Renal cortex interstitium (tissue), 15 donors: ENCODE results near the gene ENAH. TPM values are rescaled to one million over a fixed set of nuclear protein-coding genes. Genes with fewer than 3 reads are reported as not detected.
"Not testable (repeated sequence)": the region's sequence is repeated elsewhere in the genome, so short reads cannot be mapped to it uniquely, and the experiment has no call there.

ENCODE experiments used
- DNase-seq, 11 donors: peaks; one replicate each; pipeline ENCODE4 v3.0.0-alpha.2; 2013; ENCODE audit warnings: low read depth in 9 of 11, low spot score in 4 of 11; ENCODE audit errors: extremely low read depth in 1 of 11
- long read RNA-seq, 16 experiments: transcript quantifications; one replicate each; lab custom pipeline, GENCODE V29; 2026
- polyA plus RNA-seq, 3 donors: library from polyadenylated mRNA; unstranded; fragments of 120-200 nt; gene quantifications; one replicate each; pipeline ENCODE4 v1.2.1, GENCODE V29; 2013; ENCODE audit not compliant: insufficient read length in 3 of 3

The ENAH gene
- polyA plus RNA-seq = 100 to 1,000 TPM; 103 to 114 (median 112) TPM
- long read RNA-seq, donor 1, partial matches to known transcripts = 7 of 8 reads
- long read RNA-seq, donor 1, other reads (novel, unspliced or antisense) = 0 of 8 reads
- long read RNA-seq, donor 2, partial matches to known transcripts = 0 of 4 reads
- long read RNA-seq, donor 2, other reads (novel, unspliced or antisense) = 0 of 4 reads
- long read RNA-seq, donor 3, full-length matches to known transcripts = 10 of 16 reads
- long read RNA-seq, donor 3, partial matches to known transcripts = 6 of 16 reads
- long read RNA-seq, donor 3, other reads (novel, unspliced or antisense) = 0 of 16 reads
- long read RNA-seq, donor 4, full-length matches to known transcripts = 12 of 19 reads
- long read RNA-seq, donor 4, partial matches to known transcripts = 7 of 19 reads
- long read RNA-seq, donor 4, other reads (novel, unspliced or antisense) = 0 of 19 reads
- long read RNA-seq, donor 5 = 0 reads
- long read RNA-seq, donor 6, full-length matches to known transcripts = 7 of 18 reads
- long read RNA-seq, donor 6, partial matches to known transcripts = 11 of 18 reads
- long read RNA-seq, donor 6, other reads (novel, unspliced or antisense) = 0 of 18 reads
- long read RNA-seq, donor 7, transcript ENAH-202 (9 exons, 3,655 nt) = major isoform, 6 of 30 reads
- long read RNA-seq, donor 7, partial matches to known transcripts = 19 of 30 reads
- long read RNA-seq, donor 7, other reads (novel, unspliced or antisense) = 0 of 30 reads
- long read RNA-seq, donor 8, partial matches to known transcripts = 6 of 18 reads
- long read RNA-seq, donor 8, other reads (novel, unspliced or antisense) = 0 of 18 reads
- long read RNA-seq, donor 9, full-length matches to known transcripts = 13 of 13 reads
- long read RNA-seq, donor 9, partial matches to known transcripts = 0 of 13 reads
- long read RNA-seq, donor 9, other reads (novel, unspliced or antisense) = 0 of 13 reads
- long read RNA-seq, donor 10, full-length matches to known transcripts = 8 of 28 reads
- long read RNA-seq, donor 10, partial matches to known transcripts = 20 of 28 reads
- long read RNA-seq, donor 10, other reads (novel, unspliced or antisense) = 0 of 28 reads
- long read RNA-seq, donor 11, full-length matches to known transcripts = 8 of 19 reads
- long read RNA-seq, donor 11, partial matches to known transcripts = 11 of 19 reads
- long read RNA-seq, donor 11, other reads (novel, unspliced or antisense) = 0 of 19 reads
- long read RNA-seq, donor 12, partial matches to known transcripts = 0 of 1 reads
- long read RNA-seq, donor 12, other reads (novel, unspliced or antisense) = 0 of 1 reads
- long read RNA-seq, donor 13, full-length matches to known transcripts = 15 of 50 reads
- long read RNA-seq, donor 13, partial matches to known transcripts = 35 of 50 reads
- long read RNA-seq, donor 13, other reads (novel, unspliced or antisense) = 0 of 50 reads
- long read RNA-seq, donor 14, full-length matches to known transcripts = 7 of 13 reads
- long read RNA-seq, donor 14, partial matches to known transcripts = 6 of 13 reads
- long read RNA-seq, donor 14, other reads (novel, unspliced or antisense) = 0 of 13 reads
- long read RNA-seq, donor 15, full-length matches to known transcripts = 4 of 4 reads
- long read RNA-seq, donor 15, partial matches to known transcripts = 0 of 4 reads
- long read RNA-seq, donor 15, other reads (novel, unspliced or antisense) = 0 of 4 reads
- long read RNA-seq, donor 16, full-length matches to known transcripts = 18 of 44 reads
- long read RNA-seq, donor 16, partial matches to known transcripts = 26 of 44 reads
- long read RNA-seq, donor 16, other reads (novel, unspliced or antisense) = 0 of 44 reads

DNA sequence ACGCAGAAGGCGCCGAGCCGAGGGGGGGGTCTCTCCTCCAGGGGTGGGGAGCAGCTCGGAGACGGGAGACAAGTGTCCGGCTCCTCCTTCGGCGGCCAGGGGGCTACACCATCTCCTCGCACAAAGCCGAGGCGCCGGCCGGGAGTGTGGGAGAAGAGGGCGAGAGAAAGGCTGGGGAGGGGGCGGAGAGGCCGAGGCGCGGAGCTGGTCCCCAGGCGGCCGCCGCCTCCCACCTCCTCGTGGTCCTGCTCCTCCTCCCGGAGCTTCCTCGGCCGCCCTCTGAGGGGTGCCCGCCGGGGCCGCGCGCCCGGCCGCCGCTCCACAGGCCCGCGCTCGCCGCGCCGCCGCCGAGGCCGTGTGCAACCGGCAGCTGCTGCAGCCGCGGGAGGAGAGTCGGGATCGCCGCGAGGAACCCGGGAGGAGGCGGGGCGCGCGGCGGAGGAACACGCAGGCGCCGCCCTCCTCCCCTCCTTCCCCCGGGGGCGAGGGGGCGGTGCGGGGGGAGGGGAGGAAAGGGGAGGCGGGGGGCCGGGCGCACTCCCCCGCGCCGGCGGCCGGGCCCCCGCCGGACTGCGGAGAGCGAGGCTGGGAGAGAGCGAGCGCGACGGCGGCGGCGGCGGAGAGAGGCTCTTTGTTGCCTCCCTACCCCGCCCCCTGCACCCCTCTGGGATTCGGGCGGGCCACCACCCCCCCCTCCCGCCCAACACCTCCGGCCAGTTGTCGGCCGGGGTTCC lies at the start of gene ENAH:
TSS of gene ENAH (minus strand) at position 395 of the 734 bp plus-strand sequence. CDS start 433 bp downstream, outside the sequence.
- peak in 8 of 11 donors; percentile 68 to 84 (median 78) for DNase-seq

DNA sequence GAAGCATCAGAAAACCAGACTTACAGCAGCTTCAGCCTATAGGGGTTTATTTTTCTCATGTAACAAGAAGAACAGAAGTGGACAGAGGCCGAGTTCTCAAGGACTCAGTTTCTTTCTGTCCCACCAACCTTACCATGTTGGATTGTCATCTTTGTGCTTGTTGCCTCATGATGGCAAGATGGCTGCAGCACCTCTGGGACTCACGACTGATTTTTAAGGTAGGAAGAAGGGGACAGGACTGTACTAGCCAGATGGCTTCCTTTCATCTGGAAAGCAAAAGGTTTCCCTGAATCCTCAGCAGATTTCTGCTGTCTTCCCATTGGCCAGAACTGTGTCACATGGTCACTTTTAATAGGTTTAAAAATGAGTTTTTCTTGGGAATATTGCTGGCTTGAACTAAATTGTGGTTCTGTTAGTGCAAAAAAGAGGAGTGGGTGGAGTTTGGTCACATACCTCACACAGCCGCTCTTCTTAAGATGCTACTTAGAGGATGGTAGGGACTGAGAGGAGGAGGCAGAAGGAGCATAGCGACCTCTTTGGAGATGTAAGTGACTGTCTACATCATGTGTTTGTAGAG lies 48.1 kb upstream of the ENAH start:
- no peak for DNase-seq

DNA sequence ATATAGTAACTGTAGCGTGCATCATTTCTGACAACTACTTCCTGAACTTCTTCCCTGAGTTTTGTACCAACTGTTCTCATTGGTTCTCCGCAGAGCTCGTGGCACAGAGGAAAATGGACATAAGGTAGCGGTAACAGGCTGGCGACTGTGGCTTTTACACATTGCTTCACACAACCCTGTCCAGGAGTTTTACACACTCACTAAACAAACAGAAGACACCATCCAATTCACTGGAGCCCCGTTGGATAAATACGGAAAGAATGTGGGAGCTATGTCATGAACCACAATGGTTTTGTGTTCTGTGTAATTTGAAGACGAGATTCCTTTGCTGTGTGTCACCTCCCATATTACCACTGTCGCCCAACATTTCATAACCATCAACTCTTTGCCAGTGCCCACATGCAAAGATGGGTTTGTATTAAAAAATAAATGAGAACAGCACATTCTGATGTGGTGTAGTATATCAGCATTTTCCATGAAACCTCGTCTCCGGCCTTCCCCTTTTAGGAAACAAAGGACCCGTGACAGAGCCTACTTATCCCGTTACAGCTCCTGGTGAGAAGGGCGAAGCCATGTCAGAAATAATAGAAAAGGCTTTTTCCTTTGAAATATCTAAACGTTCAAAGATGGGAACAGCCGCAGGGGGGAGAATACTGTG lies 47.4 kb upstream of the ENAH start:
- DNase-seq = no peak

- no peak for DNase-seq
These were observed 46.4 kb upstream of the ENAH start for GRCh38 chr1:225699336-225699735.

GRCh38 chr1:225698194-225698593 lies 45.3 kb upstream of the ENAH start:
- not testable (repeated sequence) for DNase-seq

GRCh38 chr1:225697428-225697827 lies 44.5 kb upstream of the ENAH start:
- no peak for DNase-seq

DNA sequence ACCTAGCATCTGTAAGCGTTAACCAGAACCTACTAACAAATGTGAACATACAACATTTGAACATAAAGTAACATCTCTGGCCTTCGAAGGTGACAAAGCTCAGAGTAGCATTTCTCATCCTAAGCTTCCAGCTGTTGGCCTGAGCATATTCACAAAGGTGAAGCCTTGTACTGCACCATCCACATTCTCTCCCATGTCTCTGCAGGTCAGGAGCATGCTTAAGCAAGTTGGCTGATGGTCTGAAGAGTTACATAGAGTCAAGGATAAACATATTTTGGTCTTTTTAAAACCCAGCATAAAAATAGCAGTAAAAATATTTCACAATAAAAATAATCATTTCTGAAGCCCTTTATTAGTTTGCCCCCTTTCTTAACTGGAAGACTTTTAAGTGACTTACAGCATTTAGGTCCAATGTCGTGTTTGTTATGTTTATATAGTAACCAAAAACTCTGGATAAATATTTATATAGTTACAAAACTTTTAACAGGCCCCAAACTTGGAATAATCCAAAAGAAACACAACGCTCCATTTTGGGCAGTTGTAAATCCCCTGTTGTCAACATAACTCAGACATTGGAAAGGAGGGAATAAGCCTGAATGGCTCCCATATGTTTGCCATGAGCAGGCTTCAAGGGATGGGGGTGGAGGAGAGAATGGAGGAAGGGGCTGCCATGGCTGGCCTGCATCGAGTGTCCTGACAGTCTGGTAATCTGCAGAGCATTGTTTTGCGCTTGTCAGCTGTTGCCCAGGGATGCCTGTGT lies 42.8 kb upstream of the ENAH start:
- peak in 10 of 11 donors; percentile 56 to 87 (median 77) for DNase-seq

DNA sequence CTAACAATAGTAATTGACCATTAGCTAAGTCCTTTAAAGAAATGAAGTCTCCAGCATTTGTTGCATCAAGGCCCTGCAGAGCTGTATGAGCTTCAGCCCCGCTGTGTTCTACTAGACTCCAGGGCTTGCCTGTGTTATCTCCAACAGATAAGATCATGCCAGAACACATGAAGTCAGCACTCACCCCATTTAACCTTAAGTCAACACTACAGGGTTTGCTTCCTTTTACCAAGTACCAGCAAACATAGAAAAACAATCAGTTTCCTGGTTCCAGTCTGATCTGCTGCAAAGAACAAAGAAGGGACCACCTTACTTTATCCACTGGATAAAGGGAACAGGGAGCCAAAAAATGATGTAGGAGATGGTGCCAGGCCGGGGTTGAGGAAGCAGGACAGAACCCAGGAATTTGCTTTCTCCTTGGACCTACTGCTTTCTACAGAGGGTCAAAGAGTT lies 41.3 kb upstream of the ENAH start:
- no peak for DNase-seq

DNA sequence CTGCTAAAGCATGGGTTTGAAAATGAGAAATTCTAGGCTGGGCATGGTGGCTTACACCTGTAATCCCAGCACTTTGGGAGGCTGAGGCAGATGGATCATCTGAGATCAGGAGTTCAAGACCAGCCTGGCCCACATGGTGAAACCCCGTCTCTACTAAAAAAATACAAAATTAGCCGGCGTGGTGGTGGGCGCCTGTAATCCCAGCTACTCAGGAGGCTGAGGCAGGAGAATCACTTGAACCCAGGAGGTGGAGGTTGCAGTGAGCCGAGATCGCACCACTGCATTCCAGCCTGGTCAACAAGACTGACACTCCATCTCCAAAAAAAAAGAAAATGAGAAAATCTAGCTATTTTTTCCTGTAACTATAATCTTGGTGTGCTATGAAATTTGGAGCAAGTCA lies 40.8 kb upstream of the ENAH start:
- DNase-seq = not testable (repeated sequence)

DNA sequence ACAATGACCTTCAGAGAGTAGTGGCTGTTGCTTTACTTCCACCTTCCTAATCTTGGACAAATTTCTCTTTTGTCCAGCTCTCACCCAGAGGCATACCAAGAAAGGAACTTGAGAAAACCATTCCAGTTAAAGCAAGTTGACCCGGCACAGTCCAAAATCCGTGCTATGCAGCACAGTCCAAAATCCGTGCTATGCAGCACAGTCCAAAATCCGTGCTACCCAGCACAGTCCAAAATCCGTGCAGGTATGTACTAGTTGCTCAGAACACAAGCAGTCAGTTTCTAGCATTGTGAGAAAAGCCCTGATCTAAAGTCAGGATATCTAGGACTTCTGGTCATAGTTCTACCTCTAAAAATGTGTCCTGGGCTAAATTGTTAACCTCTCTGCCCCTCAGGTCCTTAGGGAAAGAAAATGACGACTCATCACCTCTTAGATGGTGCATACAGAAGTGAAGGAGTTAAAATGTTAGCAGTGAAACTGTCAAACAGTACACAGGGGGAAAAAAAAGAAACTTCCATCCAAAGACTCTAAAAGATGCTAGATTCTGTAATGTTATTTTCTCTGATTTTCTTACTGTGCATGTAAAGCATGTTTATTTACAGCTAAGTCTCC lies 40.3 kb upstream of the ENAH start:
- no peak for DNase-seq

GRCh38 chr1:225692517-225692879 lies 39.6 kb upstream of the ENAH start:
- DNase-seq = no peak

DNA sequence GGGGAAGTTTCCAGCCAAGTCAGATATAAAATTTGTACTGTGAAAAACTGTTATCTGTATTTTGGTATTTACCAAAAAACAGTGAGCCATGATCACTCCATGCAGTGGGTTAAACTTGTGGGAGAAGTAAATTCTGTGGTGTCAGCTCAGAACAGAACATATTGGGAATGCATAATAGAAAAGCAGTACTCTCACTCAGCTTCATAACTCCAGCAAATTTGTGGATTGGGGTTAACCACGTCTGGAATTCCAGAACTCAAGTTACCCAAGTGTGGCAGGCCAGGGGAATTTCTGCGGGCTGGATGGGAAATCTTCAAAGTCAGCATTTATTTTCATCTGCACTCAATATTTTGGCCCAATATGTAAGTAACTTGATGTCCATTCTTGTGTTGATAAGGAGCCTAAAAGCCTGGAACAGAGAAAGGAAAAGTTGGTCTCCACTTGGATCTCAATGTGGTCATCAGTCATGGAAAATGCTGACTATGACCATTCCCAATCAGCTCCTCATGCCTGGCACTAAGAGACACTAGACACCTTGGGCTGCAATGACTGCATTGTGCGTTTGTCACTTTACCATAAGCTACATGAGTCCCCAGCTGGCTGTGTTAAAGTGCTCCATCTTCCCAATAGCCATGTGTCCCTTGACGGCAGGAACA lies 39.1 kb upstream of the ENAH start:
- no peak for DNase-seq

- DNase-seq = no peak
These were observed 38.5 kb upstream of the ENAH start for GRCh38 chr1:225691377-225691776.

DNA sequence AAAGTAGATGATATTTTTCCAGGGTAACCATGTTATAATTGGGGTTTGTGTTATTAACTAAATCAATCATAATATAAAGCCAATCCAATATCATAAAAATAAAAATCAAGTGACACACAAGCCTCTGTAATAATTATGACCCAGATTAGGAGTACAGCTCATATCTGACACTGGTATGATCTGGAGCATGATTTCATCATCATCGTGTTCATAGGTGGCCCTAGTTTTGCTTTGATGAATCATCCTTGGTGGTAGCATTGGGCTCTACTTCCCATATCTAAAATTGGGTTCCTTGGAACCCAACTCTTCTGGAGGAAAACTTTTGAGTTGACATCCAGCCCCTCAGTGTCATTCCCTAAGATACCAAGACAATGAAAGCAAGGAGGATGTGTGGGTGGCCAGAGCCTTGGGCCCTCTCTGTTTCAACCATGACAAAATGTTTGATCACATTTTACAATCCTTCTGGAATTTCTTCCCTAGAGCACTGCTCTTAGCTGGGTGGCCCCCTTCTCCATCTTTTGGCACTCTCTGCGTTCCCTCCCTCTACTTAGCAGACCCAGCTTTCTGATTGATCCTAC lies 37.0 kb upstream of the ENAH start:
- no peak for DNase-seq

DNA sequence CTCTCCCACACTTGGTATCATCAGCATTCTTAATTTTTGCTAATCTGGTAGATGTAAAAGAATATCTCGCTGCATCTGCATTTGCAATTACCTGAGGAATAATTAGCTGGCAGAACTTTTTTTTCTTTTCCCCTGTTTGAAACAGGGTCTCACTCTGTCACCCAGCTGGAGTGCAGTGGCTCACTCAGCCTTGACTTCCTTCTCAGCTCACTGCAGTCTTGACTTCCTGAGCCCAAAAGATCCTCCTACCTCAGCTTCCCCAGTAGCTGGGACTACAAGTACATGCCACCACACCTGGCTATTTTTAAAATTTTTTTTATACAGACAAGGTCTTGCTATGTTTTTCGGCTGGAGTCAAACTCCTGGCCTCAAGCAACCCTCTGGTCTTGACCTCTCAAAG lies 35.4 kb upstream of the ENAH start:
- no peak for DNase-seq
